ENCODE results near the gene RC3H1.
"Not testable (repeated sequence)": the region's sequence is repeated elsewhere in the genome, so short reads cannot be mapped to it uniquely, and the experiment has no call there.

Gene RC3H1

DNA sequence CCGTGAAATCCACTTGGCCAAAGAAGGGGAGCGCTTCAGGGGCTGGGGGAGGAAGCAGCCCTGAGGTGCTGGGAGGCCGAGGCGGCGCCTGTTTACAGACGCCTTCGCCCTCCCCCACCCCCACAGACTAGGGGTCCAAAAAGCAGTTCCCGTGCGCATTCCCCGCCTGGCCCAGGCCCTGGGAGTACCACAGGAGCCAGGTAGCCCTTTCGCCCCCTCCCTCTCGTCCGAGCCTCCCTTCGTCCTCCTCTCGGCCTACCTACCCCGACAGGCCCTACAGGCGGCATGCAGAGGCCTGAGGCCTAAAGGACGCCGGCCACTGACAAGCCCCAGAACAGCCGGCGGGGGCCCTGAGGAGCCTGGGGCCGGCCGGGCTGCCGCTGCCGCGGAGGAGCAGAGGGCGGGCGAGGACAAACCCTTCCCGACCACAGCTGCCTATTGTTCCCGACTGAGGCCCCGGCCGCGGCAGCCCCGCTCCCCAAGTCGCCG, 522 bp downstream of the RC3H1 start:
- peak; percentile 9 for DNase-seq (ENCODE audit: low read depth)

DNA sequence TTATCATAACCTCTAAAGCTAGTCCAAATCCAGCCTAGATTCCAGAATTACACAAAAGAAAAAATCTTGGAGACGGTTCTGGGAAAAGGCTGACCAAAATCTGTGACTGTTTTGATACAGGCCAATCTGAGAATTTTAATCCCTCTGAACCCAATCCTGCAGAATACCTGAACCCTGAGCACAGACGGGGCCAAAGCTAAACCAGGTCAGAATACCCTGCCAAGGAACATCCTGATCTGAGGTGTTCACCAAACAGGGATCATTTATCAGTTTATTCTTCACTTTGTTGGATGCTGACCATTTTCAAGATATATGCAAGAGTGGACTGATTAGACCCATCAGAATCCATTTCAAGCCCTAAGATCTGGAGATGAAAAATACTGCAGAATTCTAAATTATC, 3.6 kb downstream of the RC3H1 start:
- no peak for DNase-seq (ENCODE audit: low read depth)

DNA sequence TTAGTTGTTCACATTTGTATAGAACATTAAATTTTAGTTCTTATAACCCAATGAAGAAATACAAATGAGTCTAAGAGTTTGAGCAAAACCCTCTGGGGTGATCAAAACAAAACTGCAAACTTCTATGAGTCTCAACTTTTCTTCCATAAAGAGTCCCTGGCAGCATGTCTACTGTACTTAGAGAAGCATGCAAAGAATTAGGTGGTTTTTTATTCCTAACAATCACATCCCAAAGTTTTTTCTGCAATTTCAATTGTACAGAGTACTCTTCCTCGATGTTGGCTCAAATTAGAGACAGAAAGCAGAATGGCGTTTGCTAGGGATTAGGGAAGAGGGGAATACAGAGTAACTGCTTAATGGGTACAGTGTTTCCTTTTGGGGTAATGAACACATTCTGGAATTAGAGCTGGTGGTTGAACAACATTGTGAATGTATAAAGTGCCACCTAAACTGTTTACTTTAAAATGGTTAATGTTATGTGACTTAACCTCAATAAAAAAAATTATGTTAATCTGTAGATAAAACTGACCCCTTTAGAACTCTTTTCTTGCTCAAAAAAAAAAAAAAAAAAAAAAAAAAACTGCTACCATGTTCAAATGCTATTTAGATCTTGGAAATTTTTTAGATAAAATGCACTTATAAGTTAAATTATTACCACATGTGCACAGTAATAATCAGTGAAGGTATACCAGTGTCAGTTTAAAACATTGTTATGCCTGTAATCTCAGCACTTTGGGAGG, 4.8 kb downstream of the RC3H1 start:
- no peak for DNase-seq (ENCODE audit: low read depth)

DNA sequence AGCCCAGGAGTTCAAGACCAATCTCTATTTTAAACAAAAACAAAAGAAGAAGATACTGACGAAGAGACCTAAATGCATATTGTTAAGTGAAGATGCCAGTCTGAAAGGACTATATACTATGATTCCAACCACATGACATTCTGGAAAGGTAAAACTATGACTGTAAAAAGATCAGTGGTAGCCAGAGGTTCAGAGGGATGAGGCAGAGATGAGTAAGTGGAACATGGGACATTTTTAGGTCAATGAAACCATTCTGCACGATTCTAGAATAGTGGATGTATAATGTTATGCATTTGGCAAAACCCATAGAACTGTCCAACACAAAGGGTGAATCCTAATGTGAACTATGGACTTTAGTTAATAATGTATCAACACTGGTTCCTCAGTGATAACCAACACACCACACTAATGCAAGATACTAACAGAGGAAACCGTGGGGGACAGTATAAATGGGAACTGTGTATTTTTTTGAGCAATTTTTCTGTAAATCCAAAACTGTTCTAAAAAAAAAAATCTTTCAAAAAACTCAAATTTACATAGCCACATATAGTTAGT, 8.2 kb downstream of the RC3H1 start:
- DNase-seq (ENCODE audit: low read depth), result no peak

DNA sequence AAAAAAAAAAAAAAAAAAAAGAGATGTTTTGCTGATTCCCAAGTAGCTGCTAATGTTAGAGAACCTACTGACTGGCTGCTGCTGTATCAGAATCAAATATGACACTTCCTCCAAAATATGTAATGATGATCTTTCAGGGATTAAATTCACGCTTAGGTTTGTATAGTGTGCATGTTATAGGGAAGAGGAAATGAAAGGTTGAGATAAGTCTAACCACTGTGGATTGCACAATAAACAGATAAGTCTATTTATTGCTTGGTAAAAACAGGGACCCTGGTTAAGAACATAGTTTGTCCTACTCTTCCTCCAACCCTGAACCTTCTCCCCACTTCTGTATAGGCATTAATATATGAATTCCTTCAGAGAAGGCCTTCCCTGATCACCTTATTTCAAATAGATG, 13.2 kb downstream of the RC3H1 start:
- DNase-seq (ENCODE audit: low read depth), result no peak

DNA sequence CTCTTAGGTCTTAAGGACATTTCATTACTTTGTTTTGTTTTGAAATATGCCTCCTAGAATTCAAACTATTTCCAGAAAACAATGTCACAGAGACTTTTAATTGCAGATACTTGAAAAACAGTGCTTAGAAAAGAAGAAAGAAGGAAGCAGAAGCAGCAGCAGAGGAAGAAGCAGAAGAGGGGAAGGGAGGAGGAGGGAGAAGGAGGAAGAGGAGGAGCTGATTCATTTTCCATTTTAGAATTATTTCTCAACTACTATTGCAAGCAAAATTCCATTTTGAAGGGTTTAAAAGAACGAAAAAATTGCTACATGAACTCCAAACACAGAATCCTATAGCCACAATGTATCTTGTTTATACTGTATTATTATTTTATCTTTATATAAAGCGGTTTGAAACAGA, 13.9 kb downstream of the RC3H1 start:
- no peak for DNase-seq (ENCODE audit: low read depth)

DNA sequence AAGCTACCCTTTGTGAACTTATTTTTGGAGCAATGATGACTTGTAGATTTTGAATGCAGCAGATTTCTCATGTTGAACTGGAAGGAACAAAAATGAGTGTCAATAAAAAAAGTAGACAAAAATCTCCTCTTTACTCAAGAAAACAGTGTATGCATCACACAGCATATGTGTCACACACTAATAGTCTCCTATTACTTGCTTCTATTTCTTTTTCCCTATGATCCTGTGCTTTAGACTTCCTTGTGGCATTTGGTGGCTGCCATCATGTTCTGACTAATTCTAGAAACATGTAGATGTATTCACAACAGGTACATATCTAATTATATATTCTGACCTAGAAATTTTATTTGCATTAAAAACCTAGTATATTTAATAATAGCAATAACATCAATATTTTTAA, 14.3 kb downstream of the RC3H1 start:
- DNase-seq (ENCODE audit: low read depth), result no peak

DNA sequence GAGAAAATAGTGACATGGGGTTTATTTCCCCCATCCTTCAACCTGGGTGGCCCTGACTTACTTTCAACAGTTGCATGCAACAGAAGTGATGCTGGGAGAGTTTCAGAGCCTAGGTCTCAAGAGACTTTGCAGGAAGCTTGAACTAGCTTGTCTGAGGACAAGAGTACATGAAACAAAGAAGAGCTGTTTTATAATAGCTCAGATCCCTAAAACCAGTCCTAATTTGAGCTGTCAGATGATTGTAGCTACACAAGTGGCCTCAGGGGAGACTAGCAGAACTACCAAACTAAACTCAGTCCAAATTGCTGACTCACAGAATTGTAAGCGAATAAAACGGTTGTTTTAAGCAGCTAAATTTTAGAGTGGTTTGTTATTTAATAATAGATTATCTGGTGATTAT, 17.1 kb downstream of the RC3H1 start:
- DNase-seq (ENCODE audit: low read depth), result no peak

DNA sequence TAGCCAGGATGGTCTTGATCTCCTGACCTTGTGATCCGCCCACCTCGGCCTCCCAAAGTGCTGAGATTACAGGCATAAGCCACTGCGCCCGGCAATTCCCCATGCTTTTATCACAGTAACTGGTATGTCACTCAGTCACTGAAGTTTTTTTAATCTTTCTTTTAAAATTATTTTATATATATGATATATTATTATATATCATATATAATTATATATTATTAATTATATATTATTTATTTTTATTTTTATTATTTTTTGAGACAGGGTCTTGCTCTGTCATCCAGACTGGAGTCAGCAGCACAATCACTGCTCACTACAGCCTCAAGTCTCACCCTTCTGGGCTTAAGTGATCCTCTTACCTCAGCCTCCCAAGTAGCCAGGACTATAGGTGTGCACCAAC, 18.3 kb downstream of the RC3H1 start:
- DNase-seq (ENCODE audit: low read depth), result no peak

DNA sequence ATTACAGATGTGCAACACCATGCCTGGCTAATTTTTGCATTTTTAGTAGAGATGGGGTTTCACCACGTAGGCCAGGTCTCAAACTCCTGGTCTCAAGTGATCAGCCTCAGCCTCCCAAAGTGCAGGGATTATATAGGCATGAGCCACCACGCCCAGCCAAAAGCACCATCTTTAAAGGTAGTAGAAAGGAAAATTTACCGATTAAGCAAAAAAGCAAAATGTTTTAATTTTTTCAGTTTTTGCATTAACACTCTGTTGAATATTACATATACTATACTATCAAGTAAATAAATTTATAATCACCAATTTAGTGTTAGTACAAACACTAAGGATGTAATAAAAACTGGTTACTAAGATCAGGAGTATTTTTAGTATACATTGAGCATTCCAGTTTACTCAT, 20.6 kb downstream of the RC3H1 start:
- DNase-seq (ENCODE audit: low read depth), result no peak

DNA sequence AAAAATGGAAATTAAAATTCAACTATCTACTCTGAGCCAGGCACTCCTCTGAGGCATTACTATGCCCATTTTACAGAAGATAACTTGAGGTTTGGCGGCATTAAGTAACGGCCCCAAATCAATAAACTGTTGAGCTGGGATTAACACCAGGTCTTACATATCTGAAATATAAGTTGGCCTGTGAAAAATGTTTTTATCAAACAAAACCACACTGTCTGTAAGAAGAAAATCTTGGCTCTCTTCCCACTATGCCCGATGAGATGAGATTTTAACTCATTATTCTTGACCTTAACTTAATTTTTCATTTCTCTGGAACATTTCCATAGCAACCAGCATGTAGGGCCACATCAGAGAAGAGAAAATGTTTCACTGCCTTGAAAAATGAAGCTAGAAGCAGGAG, 21.8 kb downstream of the RC3H1 start:
- no peak for DNase-seq (ENCODE audit: low read depth)

DNA sequence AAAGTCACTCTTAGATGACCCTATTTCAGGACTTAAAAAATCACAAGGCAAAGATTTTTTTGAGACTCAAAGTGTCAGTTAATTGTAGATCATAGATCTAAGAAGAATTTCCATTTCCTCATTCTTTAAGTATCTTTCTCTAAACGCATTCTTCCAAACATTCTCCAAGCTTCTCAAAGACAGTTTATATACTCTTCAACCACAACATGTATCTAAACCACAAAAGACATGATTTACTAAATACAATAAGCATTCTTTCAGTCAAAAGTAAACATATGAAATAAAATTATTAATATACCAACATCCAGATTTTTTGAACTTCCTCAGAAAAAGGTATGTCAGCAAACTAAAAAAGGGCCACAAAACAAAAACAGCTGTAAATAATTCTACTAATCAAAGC, 24.4 kb downstream of the RC3H1 start:
- DNase-seq (ENCODE audit: low read depth), result no peak

DNA sequence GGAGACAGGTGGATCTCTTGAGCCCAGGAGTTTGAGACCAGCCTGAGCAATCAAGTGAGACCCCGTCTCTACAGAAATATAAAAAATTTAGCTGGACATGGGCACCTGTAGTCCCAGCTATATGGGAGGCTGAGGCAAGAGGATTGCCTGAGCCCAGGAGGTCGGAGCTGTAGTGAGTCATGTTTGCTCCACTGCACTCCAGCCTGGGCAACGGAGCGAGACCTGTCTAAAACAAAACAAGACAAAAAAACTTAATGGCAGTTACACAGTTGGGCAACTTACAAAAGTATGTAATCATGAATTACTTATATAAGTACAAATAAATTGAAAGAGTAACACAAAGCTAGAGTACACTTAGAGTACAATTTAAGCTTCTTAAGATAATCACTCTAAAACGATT, 25.2 kb downstream of the RC3H1 start:
- no peak for DNase-seq (ENCODE audit: low read depth)

DNA sequence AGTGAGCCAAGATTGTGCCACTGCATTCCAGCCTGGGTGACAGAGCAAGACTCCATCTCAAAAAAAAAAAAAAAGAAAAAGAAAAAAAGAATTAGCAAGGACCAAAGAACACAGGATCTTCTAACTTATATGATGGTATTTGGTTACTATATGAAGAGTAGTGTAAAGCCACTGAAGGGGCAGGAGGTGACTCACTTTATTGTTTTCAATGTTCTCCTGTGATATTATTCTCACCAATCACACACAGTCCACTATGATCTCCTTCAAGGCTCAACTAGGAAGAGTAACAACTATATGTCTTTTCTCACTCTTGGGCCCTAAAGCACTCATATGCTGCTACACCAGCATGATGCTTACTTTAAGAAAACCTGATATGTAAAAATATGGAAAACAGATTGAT, 26.7 kb downstream of the RC3H1 start:
- no peak for DNase-seq (ENCODE audit: low read depth)

DNA sequence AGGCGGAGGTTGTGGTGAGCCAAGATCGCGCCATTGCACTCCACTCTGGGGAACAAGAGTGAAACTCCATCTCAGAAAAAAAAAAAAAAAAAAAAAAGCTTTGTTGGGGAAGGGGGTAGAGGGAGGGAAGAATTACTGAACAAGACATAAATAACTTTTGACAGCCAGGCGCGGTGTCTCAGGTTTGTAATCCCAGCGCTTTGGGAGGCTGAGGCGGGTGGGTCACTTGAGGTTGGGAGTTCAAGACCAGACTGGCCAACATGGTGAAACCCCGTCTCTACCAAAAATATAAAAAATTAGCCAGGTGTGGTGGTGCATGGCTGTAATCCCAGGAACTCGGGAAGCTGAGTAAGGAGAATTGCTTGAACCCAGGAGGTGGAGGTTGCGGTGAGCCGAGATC, 28.2 kb downstream of the RC3H1 start:
- DNase-seq (ENCODE audit: low read depth), result not testable (repeated sequence)

DNA sequence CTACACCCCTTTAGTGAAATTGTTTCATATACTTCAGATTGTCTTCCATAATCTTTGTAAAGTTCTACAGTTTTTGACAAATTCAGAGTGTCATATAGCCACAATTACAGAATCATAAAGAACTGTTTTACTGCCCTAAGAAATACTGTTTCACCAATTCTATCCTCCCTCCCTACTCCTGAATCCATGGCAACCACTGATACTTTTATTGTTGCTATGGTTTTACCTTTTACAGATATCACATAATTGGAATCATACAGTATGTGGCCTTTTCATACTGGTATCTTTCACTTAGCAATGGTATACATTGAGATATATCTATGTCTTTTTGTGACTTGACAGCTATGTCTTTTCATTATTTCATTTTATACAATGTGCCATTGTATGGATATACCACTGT, 34.1 kb downstream of the RC3H1 start:
- DNase-seq (ENCODE audit: low read depth), result no peak

DNA sequence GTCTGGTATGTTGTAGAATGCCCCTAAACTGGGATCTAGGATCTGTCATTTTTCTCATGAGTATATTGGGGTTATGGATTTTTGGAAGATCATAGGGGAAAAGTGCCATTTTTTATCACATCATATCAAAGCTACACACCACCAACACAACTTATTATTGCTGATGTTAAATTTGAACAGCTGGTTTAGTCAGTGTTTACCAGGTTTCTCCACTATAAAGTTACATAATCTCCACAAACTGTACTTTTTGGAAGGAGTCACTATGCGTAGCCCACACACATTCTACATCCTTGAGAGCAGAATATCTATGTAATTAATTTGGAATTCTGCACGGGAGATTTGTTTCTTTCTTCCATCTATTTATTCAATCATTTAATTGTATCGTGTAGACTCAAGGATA, 35.2 kb downstream of the RC3H1 start:
- DNase-seq (ENCODE audit: low read depth), result no peak

DNA sequence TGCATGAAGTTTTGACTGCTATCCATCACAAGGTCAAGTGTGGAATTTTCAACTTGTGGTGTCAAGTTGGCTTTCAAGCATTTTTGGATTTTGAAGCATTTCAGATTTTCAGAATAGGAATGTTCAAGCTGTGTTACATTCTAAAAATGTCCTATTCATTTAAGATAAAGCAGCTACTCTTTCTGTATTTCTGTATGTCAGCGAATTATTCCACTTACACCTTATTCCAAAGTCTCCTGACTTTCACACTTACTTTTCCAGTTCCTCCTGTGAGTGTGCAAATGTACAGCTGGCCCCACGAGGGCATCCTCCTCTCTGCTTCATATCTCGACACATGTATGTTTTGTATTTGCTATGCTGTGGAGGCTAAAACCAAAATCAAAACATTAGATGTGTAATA, 51.9 kb downstream of the RC3H1 start:
- DNase-seq (ENCODE audit: low read depth), result no peak

DNA sequence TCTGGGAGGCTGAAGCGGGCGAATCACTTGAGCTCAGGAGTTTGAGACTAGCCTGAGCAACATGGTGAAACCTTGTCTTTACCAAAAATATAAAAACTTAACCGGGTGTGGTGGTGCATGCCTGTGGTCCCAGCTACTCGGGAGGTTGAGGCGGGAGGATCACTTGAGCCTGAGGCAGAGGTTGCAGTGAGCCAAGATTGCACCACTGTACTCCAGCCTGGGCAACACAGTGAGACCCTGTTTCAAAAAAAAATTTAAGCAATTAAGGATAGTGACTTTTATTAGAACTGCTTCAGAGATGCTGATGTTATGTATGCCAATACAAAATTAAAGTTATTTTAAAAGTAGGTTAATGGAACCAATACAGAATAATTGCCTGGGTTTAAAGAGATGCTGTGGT, 56.3 kb downstream of the RC3H1 start:
- not testable (repeated sequence) for DNase-seq (ENCODE audit: low read depth)

DNA sequence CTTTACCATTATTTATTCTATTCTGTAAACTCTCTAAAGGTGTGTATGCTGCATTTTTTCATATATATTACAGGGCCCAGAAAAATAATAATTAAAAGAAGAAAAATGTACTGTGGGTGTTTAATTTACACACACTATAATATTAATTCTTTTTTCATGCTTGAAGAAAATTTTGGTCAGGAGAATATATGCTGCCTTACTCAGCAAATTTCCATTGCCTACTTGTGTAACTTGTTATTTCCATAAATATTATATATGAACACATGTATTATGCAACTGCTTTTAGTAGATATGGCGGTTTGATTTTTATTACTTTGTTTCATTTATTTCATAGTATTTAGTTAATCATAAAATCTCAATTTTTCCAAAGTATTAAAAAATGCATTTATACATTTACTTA, 58.7 kb downstream of the RC3H1 start:
- no peak for DNase-seq (ENCODE audit: low read depth)

DNA sequence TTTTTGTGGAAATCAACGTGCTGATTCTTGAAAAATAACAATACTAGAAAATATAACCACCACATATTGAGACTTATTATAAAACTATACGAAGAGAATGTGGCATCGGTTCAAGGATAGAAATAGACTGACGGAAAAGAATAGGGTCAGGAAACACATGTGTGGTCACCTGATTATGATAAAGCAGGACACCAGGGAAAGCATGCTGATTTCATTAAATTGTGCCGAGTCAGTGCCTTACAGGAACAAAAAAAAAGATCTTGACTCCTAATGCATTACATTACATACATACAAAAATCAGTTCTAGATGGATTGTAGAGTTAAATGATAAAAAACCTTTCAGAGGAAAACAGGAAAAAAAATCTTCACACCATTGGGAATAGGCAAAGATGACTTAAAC, 61.5 kb downstream of the RC3H1 start:
- no peak for DNase-seq (ENCODE audit: low read depth)

DNA sequence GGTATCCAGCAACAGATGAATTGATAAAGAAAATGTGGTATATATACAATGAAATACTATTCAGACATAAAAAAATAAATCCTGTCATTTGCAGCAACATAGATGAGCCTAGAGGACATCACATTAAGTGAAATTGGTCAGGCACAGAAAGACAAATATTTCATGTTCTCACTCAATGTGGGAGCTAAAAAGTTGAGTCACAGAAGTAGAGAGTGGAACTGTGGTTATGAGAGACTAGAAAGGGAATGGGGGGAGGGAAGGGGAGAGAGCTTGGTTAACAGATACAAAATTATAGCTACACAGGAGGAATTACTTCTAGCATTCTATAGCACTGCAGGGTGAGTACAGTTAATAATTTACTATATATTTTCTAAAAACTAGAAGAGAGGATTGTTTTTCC, 68.0 kb downstream of the RC3H1 start:
- no peak for DNase-seq (ENCODE audit: low read depth)

DNA sequence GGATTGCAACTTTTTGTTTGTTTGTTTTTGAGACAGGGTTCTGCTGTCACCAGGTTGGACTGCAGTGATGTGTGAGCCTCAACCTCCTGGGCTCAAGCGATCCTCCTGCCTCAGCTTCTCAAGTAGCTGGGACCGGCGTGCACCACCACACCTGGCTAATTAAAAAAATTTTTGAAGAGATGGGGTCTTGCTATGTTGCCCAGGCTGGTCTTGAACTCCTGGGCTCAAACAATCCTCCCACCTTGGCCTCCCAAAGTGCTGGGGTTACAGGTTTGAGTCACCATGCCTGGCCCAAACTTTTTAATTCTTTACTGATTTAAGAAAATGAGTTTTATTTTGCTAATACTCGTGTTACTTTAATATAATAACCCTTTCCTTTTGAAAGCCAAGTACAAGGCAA, 73.6 kb downstream of the RC3H1 start:
- no peak for DNase-seq (ENCODE audit: low read depth)

DNA sequence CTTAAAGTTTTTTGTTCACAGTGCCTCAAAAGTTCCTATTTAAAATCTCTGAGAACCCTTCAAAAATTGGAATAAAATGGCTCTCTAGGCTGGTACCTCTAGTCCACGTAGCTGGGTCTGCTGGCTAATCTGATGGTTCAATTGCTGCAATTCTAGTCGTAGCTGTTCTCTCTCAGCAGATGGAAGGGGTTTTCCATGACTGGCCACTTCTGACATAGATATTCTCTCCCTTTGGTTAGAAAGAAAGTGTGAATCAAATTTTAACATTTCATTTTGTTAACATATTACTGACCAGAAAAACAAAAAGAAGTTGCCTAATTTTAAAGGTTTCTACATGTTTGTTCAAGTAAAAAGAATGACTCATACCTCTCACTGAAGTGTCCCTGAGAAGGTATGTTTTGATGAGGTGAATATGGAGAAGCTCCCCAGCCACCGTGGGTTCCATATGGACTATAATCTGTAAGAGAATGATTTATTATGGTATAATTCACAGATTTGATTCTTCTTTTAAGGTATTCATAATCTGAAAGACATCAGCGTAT, 75.7 kb downstream of the RC3H1 start:
- no peak for DNase-seq (ENCODE audit: low read depth)
